K562 (cell line): ENCODE results near the gene TNFAIP8L2. TPM values are rescaled to one million over a fixed set of nuclear protein-coding genes. Genes with fewer than 3 reads are reported as not detected.

ENCODE experiments used
- BCOR ChIP-seq: fragments of 450-650 bp; IDR thresholded peaks from 2 replicates; pipeline ENCODE4 v1.6.1; 2016
- BDP1 ChIP-seq: IDR thresholded peaks from 3 replicates; pipeline ENCODE4 v1.6.1; 2011; ENCODE audit not compliant: insufficient read length, insufficient read depth
- CBX8 ChIP-seq: fragments of 200-600 bp; sonication (generic); IDR thresholded peaks from 2 replicates; pipeline ENCODE4 v1.6.1; 2012; ENCODE audit warnings: borderline replicate concordance, mixed run types, low read depth, mild to moderate bottlenecking, moderate library complexity, mixed read lengths, low read length, control low read depth, inconsistent platforms; ENCODE audit not compliant: poor library complexity, severe bottlenecking; ENCODE audit errors: extremely low read depth
- CSDE1 ChIP-seq, 2 experiments: fragments of 450-650 bp; IDR thresholded peaks; 2 replicates each; pipeline ENCODE4 v1.6.1; 2016; ENCODE audit warnings: mild to moderate bottlenecking in 1 of 2
- GATAD2B ChIP-seq: fragments of 450-650 bp; IDR thresholded peaks from 2 replicates; pipeline ENCODE4 v1.6.1; 2017; ENCODE audit warnings: mild to moderate bottlenecking, borderline replicate concordance
- HMG20A ChIP-seq: fragments of 450-650 bp; formaldehyde crosslinking; conservative IDR thresholded peaks from 2 replicates; pipeline ENCODE4 v1.4.0; 2020; ENCODE audit warnings: mild to moderate bottlenecking, mixed read lengths
- IRF2 ChIP-seq: sonication (generic); formaldehyde crosslinking; IDR thresholded peaks from 2 replicates; pipeline ENCODE4 v1.8.1; 2022; ENCODE audit warnings: mild to moderate bottlenecking, missing genetic modification reagents
- KAT8 ChIP-seq: fragments of 450-650 bp; IDR thresholded peaks from 2 replicates; pipeline ENCODE4 v1.6.1; 2016; ENCODE audit warnings: low read depth, mild to moderate bottlenecking
- MECOM ChIP-seq: fragments of 250-450 bp; sonication (Bioruptor Pico); IDR thresholded peaks from 2 replicates; pipeline ENCODE4 v1.8.0; 2022; ENCODE audit warnings: inconsistent platforms
- MEF2A ChIP-seq: IDR thresholded peaks from 2 replicates; pipeline ENCODE4 v1.6.1; 2011; ENCODE audit warnings: low read depth, mild to moderate bottlenecking, low read length, moderate library complexity; ENCODE audit not compliant: control insufficient read depth
- NFATC3 ChIP-seq: fragments of 450-650 bp; IDR thresholded peaks from 2 replicates; pipeline ENCODE4 v1.6.1; 2017; ENCODE audit warnings: mild to moderate bottlenecking
- NR2C2 ChIP-seq, 2 experiments: fragments of 200-800 bp in 1 of 2; sonication (Bioruptor generic) in 1 of 2; sonication (generic) in 1 of 2; formaldehyde crosslinking in 1 of 2; IDR thresholded peaks; 2 replicates each; pipeline versions ENCODE4 v1.6.1 to v1.8.0; 2016 to 2022; ENCODE audit warnings: mild to moderate bottlenecking in 1 of 2, missing compliant biosample characterization in 1 of 2, missing genetic modification characterization in 1 of 2, missing genetic modification reagents in 1 of 2
- RHOXF2B ChIP-seq: fragments of 250-450 bp; sonication (Bioruptor Pico); conservative IDR thresholded peaks from 2 replicates; pipeline ENCODE4 v1.5.1; 2021
- SOX6 ChIP-seq: fragments of 450-650 bp; IDR thresholded peaks from 2 replicates; pipeline ENCODE4 v1.6.1; 2014; ENCODE audit warnings: mild to moderate bottlenecking
- SRSF1 ChIP-seq: fragments of 200-400 bp; formaldehyde crosslinking; IDR thresholded peaks from 2 replicates; pipeline ENCODE4 v1.6.1; 2017; ENCODE audit warnings: mild to moderate bottlenecking, low read depth, low read length, moderate library complexity
- TARDBP ChIP-seq: fragments of 450-650 bp; IDR thresholded peaks from 2 replicates; pipeline ENCODE4 v1.6.1; 2016
- ZBTB1 ChIP-seq: sonication (generic); formaldehyde crosslinking; IDR thresholded peaks from 2 replicates; pipeline ENCODE4 v1.8.1; 2023; ENCODE audit warnings: missing genetic modification reagents, low read depth, mild to moderate bottlenecking, borderline replicate concordance
- ZNF431 ChIP-seq: sonication (generic); formaldehyde crosslinking; IDR thresholded peaks from 2 replicates; pipeline ENCODE4 v1.8.0; 2022; ENCODE audit warnings: mild to moderate bottlenecking, missing genetic modification reagents
- ZNF695 ChIP-seq: fragments of 450-650 bp; formaldehyde crosslinking; IDR thresholded peaks from 2 replicates; pipeline ENCODE4 v1.4.0; 2020; ENCODE audit warnings: mild to moderate bottlenecking, moderate library complexity
- ZNF699 ChIP-seq: fragments of 250-450 bp; sonication (Bioruptor Pico); IDR thresholded peaks from 2 replicates; pipeline ENCODE4 v1.8.0; 2021; ENCODE audit warnings: mild to moderate bottlenecking, moderate library complexity; ENCODE audit not compliant: insufficient replicate concordance
- polyA plus RNA-seq, 8 experiments: library from polyadenylated mRNA; depleted of rRNA in 4 of 8; stranded (reverse) in 5 of 8; unstranded in 3 of 8; fragments of >200 nt; fragmentation: Nextera tagmentation in 2 of 8; fragmentation: Illumina TruSeq in 1 of 8; extraction: Ambion mirVana in 2 of 8; extraction: Trizol in 1 of 8; gene quantifications; 2 replicates each; pipeline versions ENCODE4 v1.2.1 to v1.2.3, GENCODE V29; 2011 to 2014; ENCODE audit warnings: inconsistent platforms in 1 of 8, missing spikeins in 1 of 8
- total RNA-seq, 7 experiments: library from RNA; depleted of rRNA in 6 of 7; stranded (reverse); fragments of >200 nt in 6 of 7; fragmentation: Illumina TruSeq in 2 of 7; extraction: Trizol in 2 of 7; gene quantifications; 2 replicates each; pipeline versions ENCODE4 v1.2.1 to v1.2.3, GENCODE V29; 2011 to 2021; ENCODE audit warnings: low replicate concordance in 1 of 7
- TF ChIP-seq, protein P1 (sequence below): sonication (generic); formaldehyde crosslinking; IDR thresholded peaks from 2 replicates; pipeline ENCODE4 v1.5.0; 2020; ENCODE audit warnings: missing genetic modification reagents
- TF ChIP-seq, protein P2 (sequence below): fragments of 250-450 bp; sonication (Bioruptor Pico); IDR thresholded peaks from 2 replicates; pipeline ENCODE4 v1.8.0; 2022; ENCODE audit warnings: inconsistent platforms
- TF ChIP-seq, protein P3 (sequence below): sonication (generic); formaldehyde crosslinking; IDR thresholded peaks from 2 replicates; pipeline ENCODE4 v1.8.1; 2022; ENCODE audit warnings: missing genetic modification reagents

TNFAIP8L2 gene
- total and polyA plus RNA-seq, 9 of the 15 experiments (the other 6 are each of a cell fraction or from before 2014, with no cell fraction given), result 0.05 to 1.7 (median 0.52) TPM

DNA sequence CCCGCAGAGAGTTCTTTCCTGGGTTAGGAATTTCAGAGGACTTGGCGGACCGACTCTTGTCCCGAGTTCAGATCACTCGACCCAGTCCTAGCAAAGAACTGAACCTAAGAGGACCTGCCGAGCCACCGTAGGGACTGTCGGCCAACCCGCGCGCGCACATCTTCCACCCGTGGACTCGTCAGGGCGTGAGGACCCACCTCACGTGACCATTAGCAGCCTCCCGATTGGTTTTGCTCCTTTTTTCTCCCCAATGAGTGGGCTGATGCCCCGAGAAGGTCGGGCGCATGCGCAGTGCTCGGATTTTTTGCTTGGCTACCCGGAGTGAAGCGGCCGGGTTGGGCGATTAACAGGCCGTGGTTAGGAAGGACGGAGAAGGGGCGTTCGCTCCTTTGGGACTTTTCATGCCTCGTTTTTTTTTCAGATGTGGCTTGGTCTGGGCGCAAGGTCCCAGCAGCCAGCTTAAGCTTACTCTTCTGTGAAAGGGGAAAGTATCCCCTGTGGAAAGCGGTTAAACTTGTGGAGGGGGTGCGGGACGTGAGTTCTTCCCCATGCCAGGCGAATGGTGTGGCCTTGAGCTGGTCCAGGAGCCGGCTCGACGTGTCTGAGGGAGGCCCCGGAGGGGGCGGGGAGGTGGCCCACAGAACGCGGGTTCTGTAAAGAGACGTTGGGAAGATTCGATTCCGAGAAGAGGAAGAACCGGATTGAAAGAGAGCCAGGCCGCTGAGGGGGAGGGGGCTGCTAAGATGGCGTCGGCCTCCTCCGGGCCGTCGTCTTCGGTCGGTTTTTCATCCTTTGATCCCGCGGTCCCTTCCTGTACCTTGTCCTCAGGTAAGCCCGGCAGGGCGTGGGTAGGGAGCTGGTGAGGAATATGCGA, 42.0 kb downstream of the TNFAIP8L2 start, which contains the start of gene PIP5K1A (continued):
- no peak for TF ChIP-seq HMG20A
- TF ChIP-seq, protein P1, sequence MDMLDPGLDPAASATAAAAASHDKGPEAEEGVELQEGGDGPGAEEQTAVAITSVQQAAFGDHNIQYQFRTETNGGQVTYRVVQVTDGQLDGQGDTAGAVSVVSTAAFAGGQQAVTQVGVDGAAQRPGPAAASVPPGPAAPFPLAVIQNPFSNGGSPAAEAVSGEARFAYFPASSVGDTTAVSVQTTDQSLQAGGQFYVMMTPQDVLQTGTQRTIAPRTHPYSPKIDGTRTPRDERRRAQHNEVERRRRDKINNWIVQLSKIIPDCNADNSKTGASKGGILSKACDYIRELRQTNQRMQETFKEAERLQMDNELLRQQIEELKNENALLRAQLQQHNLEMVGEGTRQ (CRISPR knock-in tag), result peak; percentile 99
- TF ChIP-seq TARDBP, result peak; percentile 80; the same call in 1 of the 2 replicates
- peak; percentile 41; the same call in 1 of the 2 replicates for TF ChIP-seq GATAD2B
- no peak for TF ChIP-seq KAT8
- TF ChIP-seq RHOXF2B (CRISPR knock-in tag), result no peak
- no peak for TF ChIP-seq NR2C2 (CRISPR knock-in tag; IDR thresholded peaks at IDR 0.05)
- peak; percentile 87 for TF ChIP-seq NR2C2 (tag; IDR thresholded peaks at IDR 0.05)
- no peak for TF ChIP-seq NFATC3
- TF ChIP-seq SRSF1, result no peak
- no peak for TF ChIP-seq ZNF695 (CRISPR knock-in tag)
- no peak for TF ChIP-seq BCOR
- no peak for TF ChIP-seq SOX6
- TF ChIP-seq MECOM, result no peak
- no peak for TF ChIP-seq CSDE1 (IDR thresholded peaks at IDR 0.05)
- TF ChIP-seq ZNF699 (CRISPR knock-in tag), result no peak
- TF ChIP-seq MEF2A, result no peak
- TF ChIP-seq, protein P2, sequence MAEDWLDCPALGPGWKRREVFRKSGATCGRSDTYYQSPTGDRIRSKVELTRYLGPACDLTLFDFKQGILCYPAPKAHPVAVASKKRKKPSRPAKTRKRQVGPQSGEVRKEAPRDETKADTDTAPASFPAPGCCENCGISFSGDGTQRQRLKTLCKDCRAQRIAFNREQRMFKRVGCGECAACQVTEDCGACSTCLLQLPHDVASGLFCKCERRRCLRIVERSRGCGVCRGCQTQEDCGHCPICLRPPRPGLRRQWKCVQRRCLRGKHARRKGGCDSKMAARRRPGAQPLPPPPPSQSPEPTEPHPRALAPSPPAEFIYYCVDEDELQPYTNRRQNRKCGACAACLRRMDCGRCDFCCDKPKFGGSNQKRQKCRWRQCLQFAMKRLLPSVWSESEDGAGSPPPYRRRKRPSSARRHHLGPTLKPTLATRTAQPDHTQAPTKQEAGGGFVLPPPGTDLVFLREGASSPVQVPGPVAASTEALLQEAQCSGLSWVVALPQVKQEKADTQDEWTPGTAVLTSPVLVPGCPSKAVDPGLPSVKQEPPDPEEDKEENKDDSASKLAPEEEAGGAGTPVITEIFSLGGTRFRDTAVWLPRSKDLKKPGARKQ (CRISPR knock-in tag), result no peak
- no peak for TF ChIP-seq BDP1
- no peak for TF ChIP-seq CBX8
- TF ChIP-seq, protein P3, sequence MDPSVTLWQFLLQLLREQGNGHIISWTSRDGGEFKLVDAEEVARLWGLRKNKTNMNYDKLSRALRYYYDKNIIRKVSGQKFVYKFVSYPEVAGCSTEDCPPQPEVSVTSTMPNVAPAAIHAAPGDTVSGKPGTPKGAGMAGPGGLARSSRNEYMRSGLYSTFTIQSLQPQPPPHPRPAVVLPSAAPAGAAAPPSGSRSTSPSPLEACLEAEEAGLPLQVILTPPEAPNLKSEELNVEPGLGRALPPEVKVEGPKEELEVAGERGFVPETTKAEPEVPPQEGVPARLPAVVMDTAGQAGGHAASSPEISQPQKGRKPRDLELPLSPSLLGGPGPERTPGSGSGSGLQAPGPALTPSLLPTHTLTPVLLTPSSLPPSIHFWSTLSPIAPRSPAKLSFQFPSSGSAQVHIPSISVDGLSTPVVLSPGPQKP, result no peak
- TF ChIP-seq IRF2 (CRISPR knock-in tag), result no peak
- no peak for TF ChIP-seq ZNF431 (CRISPR knock-in tag)
- no peak for TF ChIP-seq ZBTB1 (CRISPR knock-in tag)
